SU-DHL-6 (cell line): ENCODE measurements around the gene OR8A1.
A peak's percentile ranks its signal among the peaks of the same experiment; 100 is the strongest.

Source experiments
- H2AFZ ChIP-seq: fragments of 200-600 bp; sonication (generic); 2 replicates; pipeline ENCODE4 v1.6.1; 2014; ENCODE audit warnings: low read depth, mild to moderate bottlenecking, moderate library complexity, mixed read lengths, antibody characterized with exemption, low read length; ENCODE audit not compliant: severe bottlenecking
- H3F3A ChIP-seq: fragments of 200-600 bp; shearing (Covaris generic); 2 replicates; pipeline ENCODE4 v1.6.0; 2016; ENCODE audit warnings: antibody characterized with exemption, mild to moderate bottlenecking; ENCODE audit not compliant: insufficient read depth
- H3K27ac ChIP-seq: fragments of 200-600 bp; sonication (generic); 2 replicates; pipeline ENCODE4 v1.5.1; 2016; ENCODE audit warnings: low read depth, mild to moderate bottlenecking, low read length, moderate library complexity, mixed read lengths
- H3K27me3 ChIP-seq: fragments of 200-600 bp; sonication (generic), shearing (Covaris generic); 2 replicates; pipeline ENCODE4 v1.6.0; 2014; ENCODE audit warnings: mild to moderate bottlenecking, low read length
- H3K36me3 ChIP-seq: fragments of 200-600 bp; sonication (generic); 2 replicates; pipeline ENCODE4 v1.6.1; 2014; ENCODE audit warnings: mild to moderate bottlenecking, low read length, mixed read lengths
- H3K4me2 ChIP-seq: fragments of 300-600, 200-600 bp; shearing (Covaris generic), sonication (generic); 2 replicates; pipeline ENCODE4 v1.6.0; 2014; ENCODE audit warnings: low read length, low read depth, mild to moderate bottlenecking; ENCODE audit not compliant: poor library complexity, severe bottlenecking
- H3K4me3 ChIP-seq: fragments of 200-600 bp; sonication (generic); 2 replicates; pipeline ENCODE4 v1.5.1; 2014; ENCODE audit warnings: antibody characterized with exemption, low read length, mild to moderate bottlenecking, mixed read lengths; ENCODE audit not compliant: insufficient read depth, poor library complexity, severe bottlenecking
- H3K79me2 ChIP-seq: fragments of 200-600 bp; sonication (generic); 2 replicates; pipeline ENCODE4 v1.6.1; 2014; ENCODE audit warnings: mild to moderate bottlenecking, low read length, moderate library complexity; ENCODE audit not compliant: insufficient read depth
- H3K9ac ChIP-seq: fragments of 200-600 bp; sonication (generic); 2 replicates; pipeline ENCODE4 v1.7.0; 2014; ENCODE audit warnings: mild to moderate bottlenecking, low read length
- H3K9me2 ChIP-seq: fragments of 200-600 bp; sonication (generic); replicated peaks from 2 replicates; pipeline ENCODE4 v1.6.1; 2014; ENCODE audit warnings: low read length; ENCODE audit not compliant: insufficient read depth
- H3K9me3 ChIP-seq: fragments of 200-600 bp; sonication (generic); 2 replicates; pipeline ENCODE4 v1.6.1; 2014; ENCODE audit warnings: low read length, mixed read lengths; ENCODE audit not compliant: insufficient read depth
- H4K20me1 ChIP-seq: fragments of 200-600 bp; sonication (generic); 2 replicates; pipeline ENCODE4 v1.6.1; 2014; ENCODE audit warnings: low read depth, mild to moderate bottlenecking, antibody characterized with exemption, low read length, moderate library complexity, mixed read lengths
- CTCF ChIP-seq: fragments of 200-600 bp; sonication (generic); IDR thresholded peaks from one replicate; pipeline ENCODE4 v1.5.1; 2017; ENCODE audit warnings: antibody characterized with exemption, mild to moderate bottlenecking, low read length, moderate library complexity; ENCODE audit not compliant: insufficient read depth, poor library complexity, severe bottlenecking
- EZH2phosphoT487 ChIP-seq: fragments of 200-600 bp; sonication (generic), shearing (Covaris generic); conservative IDR thresholded peaks from 2 replicates; pipeline ENCODE4 v1.6.1; 2018; ENCODE audit warnings: mild to moderate bottlenecking, antibody characterized with exemption, low read length, moderate library complexity, mixed read lengths

Gene OR8A1

DNA sequence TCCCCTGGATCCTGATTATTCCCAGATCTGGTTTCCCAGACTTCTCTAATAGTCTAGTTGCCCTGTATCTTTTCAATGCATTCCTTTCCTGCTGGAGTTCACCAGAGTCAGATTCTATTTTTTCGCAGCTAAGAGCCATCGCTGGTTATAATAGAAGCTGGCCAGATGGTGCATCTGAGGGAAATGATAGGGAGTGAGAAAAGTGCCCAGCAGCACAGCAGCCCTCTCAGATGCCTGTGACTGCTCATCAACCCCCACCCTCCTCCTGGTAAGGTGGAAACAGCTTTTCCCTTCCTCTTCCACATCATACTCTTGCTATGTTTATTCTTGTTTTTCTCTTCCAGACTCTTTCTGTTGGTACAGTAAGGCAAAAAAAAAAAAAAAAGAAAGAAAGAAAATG is 12.8 kb downstream of the OR8A1 start:
- H3K79me2 ChIP-seq: no peaks in the 10 kb centered on the region
- H3F3A ChIP-seq: no peaks in the 10 kb centered on the region
- no peaks in the 10 kb centered on the region for H3K27me3 ChIP-seq
- H3K9me3 ChIP-seq: no peaks in the 10 kb centered on the region
- no peaks in the 10 kb centered on the region for H3K9me2 ChIP-seq
- H3K4me2 ChIP-seq: no peak overlapping the region
- no peak for TF ChIP-seq CTCF
- no peak for TF ChIP-seq EZH2phosphoT487
- H3K27ac ChIP-seq: no peak overlapping the region
- no peaks in the 10 kb centered on the region for H3K36me3 ChIP-seq
- H4K20me1 ChIP-seq: no peaks in the 10 kb centered on the region
- H3K4me3 ChIP-seq: no peak overlapping the region
- no peak overlapping the region for H3K9ac ChIP-seq
- no peak overlapping the region for H2AFZ ChIP-seq

- Histone ChIP-seq H3K27me3 (no peaks in the 10 kb centered on the region), H3K9me3 (no peaks in the 10 kb centered on the region), H3K4me3 (no peak overlapping the region), H4K20me1 (no peaks in the 10 kb centered on the region), H3F3A (no peaks in the 10 kb centered on the region), H2AFZ (no peak overlapping the region), H3K4me2 (no peak overlapping the region), H3K9me2 (no peaks in the 10 kb centered on the region), H3K79me2 (no peaks in the 10 kb centered on the region), H3K9ac (no peak overlapping the region), H3K36me3 (no peaks in the 10 kb centered on the region), H3K27ac (no peak overlapping the region)
- TF ChIP-seq CTCF: no peak
- TF ChIP-seq EZH2phosphoT487: no peak
Observed at GRCh38 chr11:124583781-124584180, 14.0 kb downstream of the OR8A1 start.

DNA sequence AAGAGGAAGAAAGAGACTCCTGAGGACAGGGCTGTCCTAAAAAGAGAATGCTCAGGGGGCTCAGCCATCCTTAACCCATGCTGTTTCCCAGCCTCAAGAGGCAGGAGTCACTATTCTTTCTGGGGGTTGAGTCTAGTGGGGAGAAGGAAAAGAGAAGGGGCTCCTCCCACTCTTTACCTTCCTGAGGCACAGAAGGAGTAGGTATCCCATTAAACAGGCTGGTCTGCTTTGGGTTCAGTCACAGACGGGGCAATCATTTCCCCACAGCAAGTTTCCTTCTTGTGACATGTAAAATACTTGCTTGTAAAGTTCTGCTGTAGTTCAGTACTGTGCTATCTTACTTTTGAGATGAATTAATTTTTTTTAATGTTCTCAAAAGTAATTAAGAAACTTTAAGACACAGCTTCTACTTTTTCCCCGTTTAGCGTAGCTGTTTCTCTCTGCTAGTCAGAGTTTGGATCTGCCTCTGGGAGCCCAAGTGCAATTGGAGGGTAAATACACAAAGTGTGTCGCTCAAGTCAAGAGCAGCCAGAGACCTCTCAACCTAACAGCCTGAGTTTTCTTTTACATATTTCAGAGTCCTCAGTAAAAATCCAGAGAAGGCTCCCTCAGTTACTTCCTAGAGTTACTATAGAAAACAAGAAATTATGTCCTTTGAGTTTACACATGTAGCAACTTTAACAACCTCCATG is 15.0 kb downstream of the OR8A1 start:
- Histone ChIP-seq H3F3A (no peaks in the 10 kb centered on the region), H3K4me3 (no peak overlapping the region), H3K27me3 (no peaks in the 10 kb centered on the region), H3K9ac (no peak overlapping the region), H3K4me2 (no peak overlapping the region), H3K9me2 (no peaks in the 10 kb centered on the region), H4K20me1 (no peaks in the 10 kb centered on the region), H2AFZ (peak overlapping the region; percentile 14), H3K36me3 (no peaks in the 10 kb centered on the region), H3K9me3 (no peaks in the 10 kb centered on the region), H3K79me2 (no peaks in the 10 kb centered on the region), H3K27ac (no peak overlapping the region)
- TF ChIP-seq EZH2phosphoT487: no peak
- TF ChIP-seq CTCF: no peak
